ENCODE results near the gene DHX35. TPM values are rescaled to one million over a fixed set of nuclear protein-coding genes. Genes with fewer than 3 reads are reported as not detected.

The DHX35 gene
- total RNA-seq, 4 donors from 2014 or later, result 14.0 to 32.4 (median 18.1) TPM

DNA sequence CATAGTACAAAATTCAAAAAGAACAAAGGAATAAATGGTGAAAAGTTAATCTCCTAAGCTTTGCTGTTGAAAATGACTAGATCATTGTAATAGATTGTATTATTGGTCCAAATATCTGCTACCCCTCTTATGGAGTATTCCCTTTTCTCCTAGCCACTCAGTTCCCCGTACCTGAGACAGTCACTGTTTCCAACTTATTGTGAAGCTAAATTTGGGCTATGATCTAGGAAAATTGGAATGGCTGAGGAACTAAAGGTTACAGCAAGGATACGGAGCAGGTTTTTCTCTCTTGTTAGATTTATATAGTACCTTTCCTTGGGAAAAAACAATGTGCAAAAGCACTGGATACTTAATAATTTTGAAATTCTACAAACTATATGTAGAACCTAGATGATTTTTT, 17.3 kb downstream of the DHX35 start:
- H3K4me1 ChIP-seq, result peaks cover 0 to under 1% (median 0%) of the 10 kb centered on the region in 4 donors
- H3K4me3 ChIP-seq, result no peak overlapping the region
- no peaks in the 10 kb centered on the region for H3K36me3 ChIP-seq
- no peaks in the 10 kb centered on the region for H3K9me3 ChIP-seq
- DNase-seq, result no peak
- peak overlapping the region in 1 of 4 donors; percentile 29 for H3K27ac ChIP-seq
- TF ChIP-seq, protein P1, sequence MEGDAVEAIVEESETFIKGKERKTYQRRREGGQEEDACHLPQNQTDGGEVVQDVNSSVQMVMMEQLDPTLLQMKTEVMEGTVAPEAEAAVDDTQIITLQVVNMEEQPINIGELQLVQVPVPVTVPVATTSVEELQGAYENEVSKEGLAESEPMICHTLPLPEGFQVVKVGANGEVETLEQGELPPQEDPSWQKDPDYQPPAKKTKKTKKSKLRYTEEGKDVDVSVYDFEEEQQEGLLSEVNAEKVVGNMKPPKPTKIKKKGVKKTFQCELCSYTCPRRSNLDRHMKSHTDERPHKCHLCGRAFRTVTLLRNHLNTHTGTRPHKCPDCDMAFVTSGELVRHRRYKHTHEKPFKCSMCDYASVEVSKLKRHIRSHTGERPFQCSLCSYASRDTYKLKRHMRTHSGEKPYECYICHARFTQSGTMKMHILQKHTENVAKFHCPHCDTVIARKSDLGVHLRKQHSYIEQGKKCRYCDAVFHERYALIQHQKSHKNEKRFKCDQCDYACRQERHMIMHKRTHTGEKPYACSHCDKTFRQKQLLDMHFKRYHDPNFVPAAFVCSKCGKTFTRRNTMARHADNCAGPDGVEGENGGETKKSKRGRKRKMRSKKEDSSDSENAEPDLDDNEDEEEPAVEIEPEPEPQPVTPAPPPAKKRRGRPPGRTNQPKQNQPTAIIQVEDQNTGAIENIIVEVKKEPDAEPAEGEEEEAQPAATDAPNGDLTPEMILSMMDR (IDR thresholded peaks at IDR 0.05), result no peak
- TF ChIP-seq POLR2A (IDR thresholded peaks at IDR 0.05), result no peak
- H3K27me3 ChIP-seq, result no peaks in the 10 kb centered on the region

DNA sequence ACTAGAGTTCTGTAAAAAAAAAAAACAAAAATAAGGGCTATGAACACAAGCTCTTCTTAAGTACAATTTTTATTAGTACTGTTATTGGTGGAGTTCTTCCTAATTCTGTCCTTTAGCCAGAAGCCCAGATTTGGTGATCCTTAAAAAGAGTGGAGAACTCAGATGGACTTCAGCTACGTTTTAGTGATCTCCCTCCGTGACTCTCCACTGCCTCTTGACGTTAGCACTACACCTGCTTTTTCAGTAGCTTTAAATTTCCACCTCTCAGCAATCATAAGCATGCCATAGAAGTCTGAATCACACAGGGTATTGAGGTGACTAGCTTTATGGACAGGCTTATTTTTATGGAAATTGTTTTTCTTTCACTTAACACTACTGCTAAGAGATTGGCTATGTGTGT, 17.7 kb downstream of the DHX35 start:
- peak overlapping the region in 1 of 4 donors; percentile 29 for H3K27ac ChIP-seq

DNA sequence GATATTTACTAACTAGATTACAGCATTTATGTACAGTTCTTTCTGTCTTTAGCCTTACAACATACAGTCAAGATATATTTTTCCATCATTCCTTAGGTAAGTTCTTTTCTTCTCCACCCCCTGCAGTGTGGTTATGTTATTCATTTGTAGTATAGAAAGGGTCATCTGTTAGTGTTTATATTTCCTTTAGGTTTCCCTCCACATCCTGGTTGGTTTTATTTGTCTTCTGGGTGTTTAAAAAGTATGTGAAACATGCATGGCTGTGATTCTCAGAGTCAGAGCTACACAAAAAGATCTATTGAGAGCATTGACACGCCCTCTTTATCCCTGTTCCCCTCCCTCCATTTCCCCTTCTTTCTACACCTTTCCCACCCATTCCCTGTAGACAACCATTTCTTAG, 20.1 kb downstream of the DHX35 start:
- Histone ChIP-seq H3K4me3 (no peak overlapping the region), H3K27me3 (no peaks in the 10 kb centered on the region), H3K27ac (no peak overlapping the region), H3K9me3 (no peaks in the 10 kb centered on the region), H3K4me1 (peaks cover 0 to 26% (median 0%) of the 10 kb centered on the region in 4 donors), H3K36me3 (no peaks in the 10 kb centered on the region)
- no peak for TF ChIP-seq POLR2A (IDR thresholded peaks at IDR 0.05)
- TF ChIP-seq, protein P1 (IDR thresholded peaks at IDR 0.05), result no peak
- no peak for DNase-seq

More for the DNA sequence above, 17.7 kb downstream of the DHX35 start:
- H3K9me3 ChIP-seq, result no peaks in the 10 kb centered on the region
- H3K4me1 ChIP-seq, result peaks cover 0 to 4% (median 0%) of the 10 kb centered on the region in 4 donors
- TF ChIP-seq, protein P1 (IDR thresholded peaks at IDR 0.05), result no peak
- TF ChIP-seq POLR2A (IDR thresholded peaks at IDR 0.05), result no peak
- DNase-seq, result no peak
- no peaks in the 10 kb centered on the region for H3K27me3 ChIP-seq
- no peaks in the 10 kb centered on the region for H3K36me3 ChIP-seq
- H3K4me3 ChIP-seq, result no peak overlapping the region

DNA sequence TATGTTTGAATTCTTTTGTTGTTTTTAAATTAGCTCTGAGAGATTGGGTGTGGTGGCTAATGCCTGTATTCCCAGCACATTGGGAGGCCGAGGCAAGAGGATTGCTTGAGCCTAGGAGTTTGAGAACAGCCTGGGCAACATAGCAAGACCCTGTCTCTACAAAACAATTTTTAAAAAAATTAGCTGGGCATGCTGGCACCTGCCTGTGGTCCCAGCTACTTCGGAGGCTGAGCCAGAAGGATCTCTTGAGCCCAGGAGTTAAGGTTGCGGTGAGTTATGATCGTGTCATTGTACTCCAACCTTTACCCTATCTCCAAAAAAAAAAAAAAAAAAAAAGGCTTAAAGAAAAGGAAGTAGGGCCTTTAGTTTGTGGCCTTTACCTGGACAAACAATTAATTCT, 22.9 kb downstream of the DHX35 start:
- no peak overlapping the region for H3K4me3 ChIP-seq
- H3K27ac ChIP-seq, result peak overlapping the region in 3 of 4 donors; percentile 7 to 77 (median 48)
- no peaks in the 10 kb centered on the region for H3K9me3 ChIP-seq
- H3K36me3 ChIP-seq, result no peaks in the 10 kb centered on the region
- TF ChIP-seq, protein P1 (IDR thresholded peaks at IDR 0.05), result no peak
- no peak for TF ChIP-seq POLR2A (IDR thresholded peaks at IDR 0.05)
- H3K27me3 ChIP-seq, result no peaks in the 10 kb centered on the region
- H3K4me1 ChIP-seq, result peaks cover 0 to 26% (median 0%) of the 10 kb centered on the region in 4 donors
- no peak for DNase-seq

DNA sequence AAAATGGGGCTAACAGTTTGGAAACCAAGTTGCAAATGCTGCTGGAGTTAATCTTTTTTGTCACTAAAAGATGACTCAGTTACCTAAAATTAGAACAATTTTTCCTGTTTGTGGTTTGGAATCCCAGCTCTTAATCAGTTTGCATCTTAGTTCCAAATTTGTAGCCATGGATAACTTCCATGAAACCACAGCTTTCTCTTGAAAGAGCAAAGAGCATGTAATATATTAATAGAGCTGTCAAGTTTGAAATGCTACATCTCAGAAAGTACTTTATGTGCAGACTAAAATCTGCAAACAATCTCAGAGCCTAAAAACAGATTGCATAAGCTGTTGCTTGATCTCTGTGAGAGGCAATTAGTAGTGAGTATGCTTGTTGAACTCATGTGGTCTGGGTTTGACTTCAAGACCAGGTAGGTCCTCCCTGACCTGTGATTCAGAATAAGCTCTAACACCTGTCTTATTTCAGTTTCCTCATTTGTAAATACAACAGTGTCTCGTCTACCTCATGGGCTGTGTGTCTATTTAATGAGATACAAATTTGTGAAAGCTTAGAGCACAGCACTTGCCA, 23.5 kb downstream of the DHX35 start:
- Histone ChIP-seq H3K36me3 (no peaks in the 10 kb centered on the region), H3K9me3 (no peaks in the 10 kb centered on the region), H3K27ac (peak overlapping the region in 3 of 4 donors; percentile 7 to 77 (median 48)), H3K4me3 (no peak overlapping the region), H3K4me1 (peaks cover 0 to 26% (median 0%) of the 10 kb centered on the region in 4 donors), H3K27me3 (no peaks in the 10 kb centered on the region)
- no peak for DNase-seq
- TF ChIP-seq POLR2A (IDR thresholded peaks at IDR 0.05), result no peak
- TF ChIP-seq, protein P1 (IDR thresholded peaks at IDR 0.05), result no peak
